KG1 (cell line): ENCODE data around the gene CHRNA10.

Experiments
- DNase-seq: peaks from one replicate; lab custom pipeline; 2025; lab: John Stamatoyannopoulos, UW

CHRNA10 gene

GRCh38 chr11:3632070-3632660, 39.0 kb downstream of the CHRNA10 start:
- DNase-seq, result no peak

- no peak for DNase-seq
Observed at GRCh38 chr11:3631331-3631730, 39.9 kb downstream of the CHRNA10 start.

DNA sequence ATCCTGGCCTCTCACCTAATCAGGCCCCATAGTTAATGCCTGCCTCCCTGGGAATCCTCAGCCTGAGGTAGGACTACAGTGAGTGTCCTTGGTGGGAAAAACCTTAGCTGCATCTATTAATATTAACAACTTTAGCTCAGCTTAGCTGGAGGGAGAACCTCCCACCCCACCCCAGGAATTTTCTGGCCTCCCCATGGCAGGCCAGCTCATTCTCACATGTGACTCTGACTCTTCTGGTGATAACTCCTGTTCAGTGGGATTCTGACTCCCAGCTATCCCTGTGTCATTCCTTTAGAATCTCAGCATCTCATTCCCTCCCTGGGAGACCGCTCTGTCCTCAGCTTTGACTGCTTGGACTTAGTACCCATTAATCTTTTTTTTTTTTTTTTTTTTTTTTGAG, 43.9 kb downstream of the CHRNA10 start:
- DNase-seq, result no peak

- DNase-seq, result peak; percentile 80
Observed at GRCh38 chr11:3626250-3626960, 44.8 kb downstream of the CHRNA10 start.

- DNase-seq, result no peak
Observed at GRCh38 chr11:3623767-3624458, 47.3 kb downstream of the CHRNA10 start.

DNA sequence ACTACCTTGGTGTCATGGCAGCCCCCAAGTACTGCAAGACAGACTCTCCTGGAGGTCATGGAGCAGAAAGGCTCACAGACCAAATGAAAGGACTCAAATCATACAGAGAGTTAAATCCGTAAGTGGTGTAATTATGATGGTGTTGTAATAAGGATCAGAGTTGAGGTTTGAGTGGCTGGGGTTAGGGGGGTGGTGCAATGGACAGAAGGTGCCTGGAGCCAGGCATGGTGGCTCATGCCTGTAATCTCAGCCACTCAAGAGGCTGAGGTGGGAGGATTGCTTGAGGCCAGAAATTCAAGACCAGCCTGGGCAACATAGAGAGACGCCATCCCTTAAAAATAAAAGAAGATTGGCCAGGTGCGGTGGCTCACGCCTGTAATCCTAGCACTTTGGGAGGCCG, 48.1 kb downstream of the CHRNA10 start:
- no peak for DNase-seq

DNA sequence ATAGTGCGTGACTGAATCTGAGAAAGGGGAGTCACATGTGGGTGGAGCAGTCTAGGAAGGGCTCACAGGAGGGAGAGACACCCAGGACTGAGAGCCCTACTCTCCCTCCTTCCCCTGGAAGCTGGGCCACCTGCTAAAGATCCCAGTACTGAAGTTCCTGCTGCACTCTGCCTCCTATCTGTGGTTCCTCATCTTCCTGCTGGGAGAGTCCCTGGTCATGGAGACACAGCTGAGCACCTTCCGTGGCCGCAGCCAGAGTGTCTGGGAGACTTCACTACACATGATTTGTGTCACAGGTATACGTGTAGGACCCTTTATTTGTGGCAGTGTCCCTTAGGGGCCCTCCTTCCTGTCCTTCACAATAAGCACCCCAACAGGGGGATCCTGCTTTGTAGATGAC, 48.7 kb downstream of the CHRNA10 start:
- DNase-seq, result no peak

- DNase-seq, result no peak
Observed at GRCh38 chr11:3617990-3618389, 53.2 kb downstream of the CHRNA10 start.

DNA sequence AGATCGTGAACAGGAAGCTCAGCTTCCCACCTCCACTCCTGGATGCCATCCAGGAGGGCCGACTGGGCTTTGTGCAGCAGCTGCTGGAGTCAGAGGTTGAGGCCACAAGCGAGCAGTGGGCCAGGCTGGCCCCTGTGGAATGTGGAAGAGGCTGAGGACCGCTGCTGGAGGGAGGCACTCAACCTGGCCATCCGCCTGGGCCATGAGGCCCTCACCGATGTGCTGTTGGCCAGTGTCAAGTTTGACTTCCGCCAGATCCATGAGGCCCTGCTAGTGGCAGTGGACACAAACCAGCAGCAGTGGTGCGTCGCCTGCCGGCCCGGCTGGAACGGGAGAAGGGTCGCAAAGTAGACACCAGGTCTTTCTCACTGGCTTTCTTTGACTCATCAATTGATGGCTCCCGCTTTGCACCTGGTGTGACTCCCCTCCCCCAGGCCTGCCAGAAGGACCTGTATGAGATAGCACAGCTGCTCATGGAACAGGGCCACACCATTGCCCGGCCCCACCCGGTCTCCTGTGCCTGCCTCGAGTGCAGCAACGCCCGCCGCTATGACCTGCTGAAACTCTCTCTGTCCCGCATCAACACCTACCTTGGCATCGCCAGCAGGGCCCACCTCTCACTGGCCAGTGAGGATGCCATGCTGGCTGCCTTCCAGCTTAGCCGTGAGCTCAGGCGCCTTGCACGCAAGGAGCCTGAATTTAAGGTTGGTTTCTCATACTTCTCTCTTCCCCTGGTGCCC, 54.3 kb downstream of the CHRNA10 start:
- no peak for DNase-seq

GRCh38 chr11:3615998-3616397, 55.2 kb downstream of the CHRNA10 start:
- no peak for DNase-seq
